Smooth muscle cell of the brain vasculature (primary cell): ENCODE data around the gene NUDT3.
A peak's percentile ranks its signal among the peaks of the same experiment; 100 is the strongest.
"Not testable (repeated sequence)": the region's sequence is repeated elsewhere in the genome, so short reads cannot be mapped to it uniquely, and the experiment has no call there.

Experiments used
- DNase-seq: peaks from one replicate; pipeline ENCODE4 v3.0.0-alpha.2; 2012; ENCODE audit warnings: low read depth, low spot score

NUDT3 gene

GRCh38 chr6:34370361-34370760, 22.1 kb downstream of the NUDT3 start:
- no peak for DNase-seq

GRCh38 chr6:34369385-34369784, 23.1 kb downstream of the NUDT3 start:
- no peak for DNase-seq

- DNase-seq, result no peak
These were observed 25.9 kb downstream of the NUDT3 start for GRCh38 chr6:34366639-34366921.

GRCh38 chr6:34365781-34366638, 26.5 kb downstream of the NUDT3 start:
- not testable (repeated sequence) for DNase-seq

GRCh38 chr6:34363681-34364075, 28.8 kb downstream of the NUDT3 start:
- not testable (repeated sequence) for DNase-seq

GRCh38 chr6:34362909-34363680, 29.4 kb downstream of the NUDT3 start:
- no peak for DNase-seq

GRCh38 chr6:34362176-34362575, 30.3 kb downstream of the NUDT3 start:
- no peak for DNase-seq

- DNase-seq, result no peak
These were observed 31.9 kb downstream of the NUDT3 start for GRCh38 chr6:34360556-34360955.

GRCh38 chr6:34359418-34360158, 32.9 kb downstream of the NUDT3 start:
- DNase-seq, result no peak

- peak; percentile 71 for DNase-seq
These were observed 34.0 kb downstream of the NUDT3 start for GRCh38 chr6:34358389-34358905.

GRCh38 chr6:34357937-34358336, 34.5 kb downstream of the NUDT3 start:
- DNase-seq, result no peak

- no peak for DNase-seq
These were observed 36.6 kb downstream of the NUDT3 start for GRCh38 chr6:34355889-34356288.

- not testable (repeated sequence) for DNase-seq
These were observed 38.2 kb downstream of the NUDT3 start for GRCh38 chr6:34354230-34354629.

GRCh38 chr6:34353530-34353929, 38.9 kb downstream of the NUDT3 start:
- DNase-seq, result not testable (repeated sequence)

- DNase-seq, result no peak
These were observed 40.0 kb downstream of the NUDT3 start for GRCh38 chr6:34352305-34352937.

GRCh38 chr6:34350934-34351217, 41.6 kb downstream of the NUDT3 start:
- DNase-seq, result no peak

- DNase-seq, result no peak
These were observed 42.1 kb downstream of the NUDT3 start for GRCh38 chr6:34350137-34350933.

GRCh38 chr6:34349211-34349610, 43.3 kb downstream of the NUDT3 start:
- DNase-seq, result no peak

GRCh38 chr6:34347303-34347702, 45.2 kb downstream of the NUDT3 start:
- DNase-seq, result no peak

GRCh38 chr6:34346175-34347119, 46.0 kb downstream of the NUDT3 start:
- DNase-seq, result no peak
